Measurements from ENCODE around the gene KLRD1. TPM values are rescaled to one million over a fixed set of nuclear protein-coding genes. Genes with fewer than 3 reads are reported as not detected.
"Not testable (repeated sequence)": the region's sequence is repeated elsewhere in the genome, so short reads cannot be mapped to it uniquely, and the experiment has no call there.

The KLRD1 gene
- total RNA-seq, 2 donors from 2014 or later, result 0.32 to 0.40 TPM

DNA sequence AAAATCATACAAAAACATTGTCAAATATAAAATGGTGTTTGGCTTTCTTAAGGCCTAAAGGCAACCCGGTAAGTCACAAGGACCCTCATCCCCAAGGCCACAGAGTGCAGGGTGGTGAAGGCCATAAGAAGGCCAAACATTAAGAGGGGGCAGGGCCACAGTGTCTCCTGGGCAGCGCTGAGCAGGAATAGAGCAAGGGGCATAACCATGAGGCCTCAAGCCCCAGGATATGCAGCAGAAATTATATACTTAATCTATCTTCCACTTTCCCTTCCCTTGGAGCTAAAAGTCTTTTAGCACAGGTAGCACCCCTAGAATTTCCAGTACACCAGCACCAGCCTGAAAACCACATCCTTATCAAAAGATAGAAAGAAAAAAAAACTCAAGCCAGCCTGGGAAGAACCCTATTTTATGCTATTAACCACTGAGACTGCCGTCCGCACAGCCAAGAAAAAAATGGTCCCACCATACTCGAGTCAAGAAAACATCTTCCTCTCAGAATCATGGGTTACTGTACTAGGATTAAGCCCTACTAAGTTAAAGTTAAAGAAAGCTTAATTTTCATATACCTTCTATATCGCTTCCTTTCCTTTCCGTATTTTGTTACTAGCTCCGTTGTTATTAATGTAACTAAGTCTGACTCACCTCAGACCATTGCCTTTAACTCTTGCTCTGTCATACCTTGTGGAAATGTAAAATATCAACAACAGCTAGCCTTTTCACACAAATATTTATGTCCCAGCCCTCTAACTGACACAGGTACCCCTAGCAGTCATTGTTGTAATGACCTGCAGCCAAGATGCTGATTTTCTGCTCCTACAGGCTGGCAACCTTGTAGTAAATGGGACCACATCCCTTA lies 62.1 kb downstream of the KLRD1 start:
- intact Hi-C loops (cut with DNase I), result loop anchor here (5.0 to 10.0 kb wide), 2 partner anchors 155 to 353 kb away; partner anchors contain the start of genes GABARAPL1 and YBX3
- no peaks in the 10 kb centered on the region for H3K9me3 ChIP-seq
- WGBS, result 86% methylated on average over 8 of the region's 8 CpGs
- H3K36me3 ChIP-seq, result no peaks in the 10 kb centered on the region
- no peak for DNase-seq (ENCODE audit: low spot score)
- no peak overlapping the region for H3K4me3 ChIP-seq
- H3K4me1 ChIP-seq (replicated peaks), result peaks cover 11% of the 10 kb centered on the region
- H3K27ac ChIP-seq, result no peak overlapping the region
- H3K27me3 ChIP-seq (replicated peaks; ENCODE audit: insufficient read depth), result no peaks in the 10 kb centered on the region
- TF ChIP-seq, protein P1, sequence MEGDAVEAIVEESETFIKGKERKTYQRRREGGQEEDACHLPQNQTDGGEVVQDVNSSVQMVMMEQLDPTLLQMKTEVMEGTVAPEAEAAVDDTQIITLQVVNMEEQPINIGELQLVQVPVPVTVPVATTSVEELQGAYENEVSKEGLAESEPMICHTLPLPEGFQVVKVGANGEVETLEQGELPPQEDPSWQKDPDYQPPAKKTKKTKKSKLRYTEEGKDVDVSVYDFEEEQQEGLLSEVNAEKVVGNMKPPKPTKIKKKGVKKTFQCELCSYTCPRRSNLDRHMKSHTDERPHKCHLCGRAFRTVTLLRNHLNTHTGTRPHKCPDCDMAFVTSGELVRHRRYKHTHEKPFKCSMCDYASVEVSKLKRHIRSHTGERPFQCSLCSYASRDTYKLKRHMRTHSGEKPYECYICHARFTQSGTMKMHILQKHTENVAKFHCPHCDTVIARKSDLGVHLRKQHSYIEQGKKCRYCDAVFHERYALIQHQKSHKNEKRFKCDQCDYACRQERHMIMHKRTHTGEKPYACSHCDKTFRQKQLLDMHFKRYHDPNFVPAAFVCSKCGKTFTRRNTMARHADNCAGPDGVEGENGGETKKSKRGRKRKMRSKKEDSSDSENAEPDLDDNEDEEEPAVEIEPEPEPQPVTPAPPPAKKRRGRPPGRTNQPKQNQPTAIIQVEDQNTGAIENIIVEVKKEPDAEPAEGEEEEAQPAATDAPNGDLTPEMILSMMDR (IDR thresholded peaks at IDR 0.05), result no peak
- TF ChIP-seq POLR2AphosphoS5 (IDR thresholded peaks at IDR 0.05) (no peak), POLR2A (IDR thresholded peaks at IDR 0.05) (no peak)

DNA sequence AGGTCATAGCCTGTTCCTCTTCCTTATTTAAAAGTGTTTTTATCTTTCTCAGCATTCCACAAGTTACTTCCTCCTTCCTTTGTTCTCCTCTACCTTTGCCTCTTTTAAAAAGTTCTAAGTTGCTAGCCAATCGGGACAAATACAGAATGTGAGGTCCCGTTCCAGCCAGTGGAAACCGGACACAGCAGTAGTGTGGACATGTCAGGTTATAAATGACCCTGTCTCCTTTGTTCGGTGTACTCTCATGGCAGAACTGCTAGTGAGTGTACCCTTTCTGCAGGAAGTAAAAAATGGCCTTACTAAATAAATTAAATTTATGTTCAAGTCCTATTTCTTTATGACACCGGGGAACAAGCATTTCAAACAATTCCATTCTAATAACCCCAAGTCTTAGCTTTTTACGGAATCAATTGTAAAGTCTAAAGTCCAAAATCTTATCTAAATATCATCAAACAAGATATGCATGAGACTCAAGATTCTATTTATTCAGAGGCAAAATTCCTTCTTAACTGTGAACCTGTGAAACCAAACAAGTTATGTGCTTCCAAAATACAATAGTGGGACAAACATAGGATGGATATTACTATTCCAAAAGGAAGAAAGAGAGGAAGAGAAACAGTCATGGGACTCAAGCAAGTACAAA lies 64.3 kb downstream of the KLRD1 start:
- H3K27me3 ChIP-seq (replicated peaks; ENCODE audit: insufficient read depth); intact Hi-C loops (cut with DNase I); H3K9me3 ChIP-seq; H3K4me3 ChIP-seq; H3K36me3 ChIP-seq; DNase-seq (ENCODE audit: low spot score); H3K4me1 ChIP-seq (replicated peaks): not testable (repeated sequence)
- WGBS, result 29% methylated on average over 6 of the region's 6 CpGs
- peak overlapping the region; percentile 20 to 55 for H3K27ac ChIP-seq
- peak; percentile 38 for TF ChIP-seq POLR2AphosphoS5 (IDR thresholded peaks at IDR 0.05)

DNA sequence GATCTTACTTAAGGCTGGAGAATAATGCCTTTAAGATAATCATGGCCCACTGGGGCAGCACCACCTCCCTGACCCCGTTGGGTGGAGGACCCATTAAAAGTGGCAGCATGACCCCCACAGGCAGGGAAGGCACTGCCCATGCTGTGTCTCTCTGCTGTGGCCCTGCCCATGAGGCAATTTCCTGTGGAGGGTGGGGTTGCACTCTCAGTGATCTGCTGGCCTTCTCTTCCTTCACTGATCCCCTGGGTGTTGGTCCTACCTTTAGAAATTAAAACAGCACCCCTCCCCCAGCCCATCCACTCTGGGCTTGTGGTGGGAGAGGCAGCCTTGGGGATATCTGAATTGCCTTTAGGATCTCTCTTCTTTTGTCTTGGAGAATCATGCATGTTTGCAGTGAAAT lies 64.9 kb downstream of the KLRD1 start:
- peak overlapping the region in 1 of 2 donors; percentile 55 for H3K27ac ChIP-seq

DNA sequence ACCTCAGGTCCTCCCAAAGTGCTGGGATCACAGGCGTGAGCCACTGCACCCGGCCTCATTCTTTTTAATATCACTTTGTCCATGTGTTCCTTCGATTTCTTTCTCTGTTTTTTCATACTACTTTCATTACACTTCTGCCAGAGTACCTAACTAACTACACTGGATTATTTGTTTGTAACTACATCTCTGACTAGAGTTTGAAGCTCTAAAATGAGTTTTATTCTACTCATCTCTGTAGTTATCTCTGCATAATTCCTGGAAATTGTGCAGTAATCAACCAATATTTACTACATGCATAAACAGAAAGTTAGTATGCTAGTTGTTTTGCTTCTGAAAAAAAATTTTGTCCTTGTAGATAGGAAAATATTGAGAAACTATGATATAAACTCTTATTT lies 67.0 kb downstream of the KLRD1 start:
- Histone ChIP-seq H3K27ac (no peak overlapping the region), H3K4me1 (replicated peaks) (no peaks in the 10 kb centered on the region), H3K9me3 (no peaks in the 10 kb centered on the region), H3K36me3 (no peaks in the 10 kb centered on the region), H3K4me3 (no peak overlapping the region), H3K27me3 (replicated peaks; ENCODE audit: insufficient read depth) (no peaks in the 10 kb centered on the region)
- TF ChIP-seq, protein P1 (IDR thresholded peaks at IDR 0.05), result no peak
- TF ChIP-seq POLR2AphosphoS5 (IDR thresholded peaks at IDR 0.05), result no peak
- TF ChIP-seq POLR2A (IDR thresholded peaks at IDR 0.05), result no peak
- no peak for DNase-seq (ENCODE audit: low spot score)
- intact Hi-C loops (cut with DNase I), result no loop called here
- WGBS, result 93% methylated on average over 3 of the region's 3 CpGs

More for the DNA sequence above, 64.9 kb downstream of the KLRD1 start:
- intact Hi-C loops (cut with DNase I), result no loop called here
- Histone ChIP-seq H3K4me1 (replicated peaks) (no peaks in the 10 kb centered on the region), H3K9me3 (no peaks in the 10 kb centered on the region), H3K36me3 (no peaks in the 10 kb centered on the region), H3K27me3 (replicated peaks; ENCODE audit: insufficient read depth) (no peaks in the 10 kb centered on the region), H3K4me3 (no peak overlapping the region)
- 48% methylated on average over 1 of the region's 1 CpG for WGBS
- TF ChIP-seq POLR2AphosphoS5 (IDR thresholded peaks at IDR 0.05) (no peak), POLR2A (IDR thresholded peaks at IDR 0.05) (no peak)
- TF ChIP-seq, protein P1 (IDR thresholded peaks at IDR 0.05), result no peak
- DNase-seq (ENCODE audit: low spot score), result no peak

DNA sequence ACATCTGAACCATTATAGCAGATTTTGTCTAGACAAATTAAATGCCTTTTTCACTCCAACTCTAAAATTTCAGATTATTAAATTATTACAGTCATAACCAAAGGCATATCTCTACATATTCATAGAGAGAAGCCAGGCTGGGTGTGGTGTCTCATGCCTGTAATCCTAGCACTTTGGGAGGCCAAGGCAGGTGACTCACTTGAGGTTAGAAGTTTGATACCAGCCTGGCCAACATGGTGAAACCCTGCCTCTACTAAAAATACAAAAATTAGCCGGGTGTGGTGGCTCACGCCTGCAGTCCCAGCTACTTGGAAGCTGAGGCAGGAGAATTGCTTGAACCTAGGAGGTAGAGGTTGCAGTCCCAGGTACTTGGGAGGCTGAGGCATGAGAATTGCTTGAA lies 71.1 kb downstream of the KLRD1 start:
- intact Hi-C loops (cut with DNase I); H3K27me3 ChIP-seq (replicated peaks; ENCODE audit: insufficient read depth); DNase-seq (ENCODE audit: low spot score); H3K36me3 ChIP-seq; H3K9me3 ChIP-seq; H3K4me1 ChIP-seq (replicated peaks); H3K4me3 ChIP-seq; H3K27ac ChIP-seq: not testable (repeated sequence)
- 91% methylated on average over 2 of the region's 2 CpGs for WGBS

Other genes with a start within 250 kb of the KLRD1 start
- 1 to 10 TPM; 1.5 to 3.5 TPM for gene CLEC1A, start 208.9 kb upstream of the KLRD1 start, total RNA-seq
- gene CLEC7A, start 177.7 kb upstream of the KLRD1 start, total RNA-seq, result 1 to 10 TPM; 3.4 to 4.6 TPM
- gene OLR1, start 135.7 kb upstream of the KLRD1 start, total RNA-seq, result 1 to 10 TPM; 1.2 to 2.1 TPM
- under 1 TPM in 1 of 2 donors, not detected in 1; 0.17 TPM for gene TMEM52B, start 128.8 kb upstream of the KLRD1 start, total RNA-seq
- gene GABARAPL1, start 95.0 kb upstream of the KLRD1 start, total RNA-seq, result 10 to 100 TPM; 78.2 to 95.9 TPM
- 1 to 10 TPM in 1 of 2 donors, under 1 TPM in 1; 0.59 to 2.8 TPM for gene KLRK1, start 82.2 kb downstream of the KLRD1 start, total RNA-seq
- under 1 TPM in 1 of 2 donors, not detected in 1; 0.96 TPM for gene KLRC4, start 101.9 kb downstream of the KLRD1 start, total RNA-seq
- gene KLRC3, start 112.7 kb downstream of the KLRD1 start, total RNA-seq, result not detected
- gene KLRC2, start 128.1 kb downstream of the KLRD1 start, total RNA-seq, result under 1 TPM in 1 of 2 donors, not detected in 1; 0.27 TPM
- gene KLRC1, start 145.5 kb downstream of the KLRD1 start, total RNA-seq, result under 1 TPM in 1 of 2 donors, not detected in 1; 0.59 TPM
- gene EIF2S3B, start 198.0 kb downstream of the KLRD1 start, total RNA-seq, result 1 to 10 TPM in 1 of 2 donors, under 1 TPM in 1; 0.36 to 1.1 TPM

Measured in prostate gland (tissue), 2 donors.